HG03280 (cell line): Measurements from ENCODE around the gene METTL25.
"Not testable (repeated sequence)": the region's sequence is repeated elsewhere in the genome, so short reads cannot be mapped to it uniquely, and the experiment has no call there.

ENCODE experiments used
- ATAC-seq: cut with Tn5 transposase; IDR thresholded peaks from one replicate; pipeline ENCODE4 v1.9.1; 2021; ENCODE audit warnings: mild to moderate bottlenecking, moderate library complexity; ENCODE audit not compliant: unreplicated experiment

Gene METTL25, protein sequence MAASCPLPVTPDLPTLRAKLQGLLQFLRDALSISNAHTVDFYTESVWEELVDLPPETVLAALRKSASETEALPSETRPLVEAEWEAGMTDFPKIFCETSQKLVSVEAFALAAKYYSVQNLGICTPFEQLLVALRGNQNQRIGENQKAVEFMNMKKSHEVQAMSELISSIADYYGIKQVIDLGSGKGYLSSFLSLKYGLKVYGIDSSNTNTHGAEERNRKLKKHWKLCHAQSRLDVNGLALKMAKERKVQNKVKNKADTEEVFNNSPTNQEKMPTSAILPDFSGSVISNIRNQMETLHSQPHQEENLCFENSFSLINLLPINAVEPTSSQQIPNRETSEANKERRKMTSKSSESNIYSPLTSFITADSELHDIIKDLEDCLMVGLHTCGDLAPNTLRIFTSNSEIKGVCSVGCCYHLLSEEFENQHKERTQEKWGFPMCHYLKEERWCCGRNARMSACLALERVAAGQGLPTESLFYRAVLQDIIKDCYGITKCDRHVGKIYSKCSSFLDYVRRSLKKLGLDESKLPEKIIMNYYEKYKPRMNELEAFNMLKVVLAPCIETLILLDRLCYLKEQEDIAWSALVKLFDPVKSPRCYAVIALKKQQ

DNA sequence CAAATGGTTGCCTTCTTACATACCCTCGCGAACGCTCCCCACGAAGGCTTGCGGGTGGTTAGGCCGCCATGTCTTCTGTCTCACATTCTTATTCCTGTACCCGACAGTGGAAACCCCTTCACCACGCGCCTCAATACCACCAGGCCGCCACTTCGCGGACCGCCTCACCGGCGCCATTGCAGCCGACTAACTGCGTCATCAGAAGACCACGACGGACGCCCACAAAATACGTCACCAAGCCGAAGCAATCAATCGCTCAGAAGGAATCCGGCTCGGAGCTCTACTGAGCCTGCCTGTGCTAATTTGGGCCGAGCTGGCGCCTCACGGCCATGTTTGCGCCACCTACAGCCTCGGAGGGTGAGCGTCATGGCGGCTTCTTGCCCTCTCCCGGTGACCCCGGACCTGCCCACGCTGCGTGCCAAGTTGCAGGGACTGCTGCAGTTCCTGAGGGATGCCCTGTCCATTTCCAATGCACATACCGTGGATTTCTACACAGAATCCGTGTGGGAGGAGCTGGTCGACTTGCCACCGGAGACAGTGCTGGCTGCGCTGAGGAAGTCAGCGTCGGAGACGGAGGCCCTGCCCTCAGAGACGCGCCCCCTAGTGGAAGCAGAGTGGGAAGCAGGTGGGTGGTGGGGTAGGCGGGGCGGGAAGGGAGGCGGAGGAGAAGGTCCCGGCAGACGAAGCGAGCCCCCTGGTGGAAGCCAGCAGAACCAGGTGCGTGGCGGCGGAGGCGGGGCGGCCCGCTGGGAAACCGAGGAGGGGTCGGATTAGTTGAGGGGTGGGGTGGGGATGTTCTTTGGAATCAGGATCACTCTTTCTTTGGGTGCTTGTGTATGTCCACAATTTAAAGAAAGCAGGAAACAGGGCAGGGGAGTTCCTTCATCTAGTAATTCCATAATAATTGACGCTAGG is at the start of gene METTL25, which contains the start of gene CCDC59:
Gene METTL25 (plus strand): TSS at position 330 of the 915 bp plus-strand sequence. CDS start 37 bp downstream, at position 367.
Gene CCDC59 (minus strand): TSS at position 188 of the 915 bp plus-strand sequence. CDS start 11 bp downstream, at position 177.
- peak; percentile 91 for ATAC-seq

DNA sequence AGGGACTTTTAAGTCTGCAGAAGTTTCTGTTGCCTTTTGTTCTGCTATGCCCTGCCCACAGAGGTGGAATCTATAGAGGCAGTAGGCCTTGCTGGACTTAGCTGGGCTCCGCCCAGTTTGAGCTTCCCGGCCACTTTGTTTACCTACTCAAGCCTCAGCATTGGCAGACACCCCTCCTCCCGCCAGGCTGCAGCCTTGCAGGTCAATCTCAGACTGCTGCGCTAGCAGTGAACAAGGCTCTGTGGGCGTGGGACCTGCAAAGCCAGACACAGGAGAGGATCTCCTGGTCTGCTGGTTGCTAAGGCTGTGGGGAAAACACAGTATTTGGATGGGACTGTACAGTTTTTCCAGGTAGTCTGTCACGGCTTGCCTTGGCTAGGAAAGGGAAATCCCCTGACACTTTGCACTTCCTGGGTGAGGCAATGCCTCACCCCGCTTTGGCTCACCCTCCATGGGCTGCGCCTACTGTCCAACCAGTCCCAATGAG is 43.9 kb upstream of the METTL25 start:
- ATAC-seq, result no peak

DNA sequence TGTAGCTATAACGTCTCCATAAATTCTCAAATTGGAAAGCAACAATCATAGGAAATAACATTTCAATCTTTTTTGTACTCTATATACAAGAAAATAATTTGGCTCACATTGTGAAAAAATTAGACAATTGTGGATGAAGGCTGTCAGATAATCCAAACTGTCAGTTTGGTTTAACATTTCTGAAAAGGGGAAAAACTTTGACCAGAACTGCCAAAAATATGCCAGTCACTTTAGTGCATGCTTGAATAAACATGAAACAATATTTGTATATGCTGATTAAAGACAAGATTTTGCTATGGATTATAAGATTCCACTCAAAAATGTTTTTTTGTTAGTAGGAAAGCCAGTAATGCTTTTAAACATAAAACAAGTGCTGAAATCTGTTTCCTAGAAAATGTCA is 39.1 kb upstream of the METTL25 start:
- no peak for ATAC-seq

DNA sequence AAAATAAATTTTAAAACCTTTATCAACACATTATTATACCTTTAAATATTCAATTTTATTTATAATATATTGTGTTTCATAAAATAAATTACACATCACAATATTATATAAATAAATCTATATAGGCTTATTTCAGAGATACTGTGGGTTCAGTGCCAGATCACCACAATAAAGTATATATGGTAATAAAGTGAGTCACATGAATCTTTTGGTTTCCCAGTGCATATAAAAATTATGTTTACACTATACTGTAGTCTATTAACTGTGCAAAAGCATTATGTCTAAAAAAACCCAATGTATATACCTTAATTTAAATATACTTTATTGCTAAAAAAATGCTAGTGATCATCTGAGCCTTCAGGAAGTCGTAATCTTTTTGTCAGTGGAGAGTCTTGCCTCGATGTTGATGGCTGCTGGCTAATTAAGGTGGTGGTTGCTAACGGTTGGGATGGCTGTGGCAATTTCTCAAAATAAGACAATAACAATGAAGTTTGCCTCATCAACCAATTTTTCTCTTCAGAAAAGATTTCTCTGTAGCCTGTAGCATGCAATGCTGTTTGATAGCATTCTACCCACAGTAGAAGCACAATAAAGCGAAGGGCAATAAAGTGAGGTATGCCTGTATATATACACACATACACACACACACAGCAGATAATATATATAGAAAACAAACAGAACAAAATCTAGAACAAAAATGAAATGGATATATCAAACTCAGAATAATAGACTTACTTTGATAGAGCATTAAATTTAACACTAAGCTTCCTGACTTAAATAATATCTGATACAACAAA is 32.6 kb upstream of the METTL25 start:
- no peak for ATAC-seq

DNA sequence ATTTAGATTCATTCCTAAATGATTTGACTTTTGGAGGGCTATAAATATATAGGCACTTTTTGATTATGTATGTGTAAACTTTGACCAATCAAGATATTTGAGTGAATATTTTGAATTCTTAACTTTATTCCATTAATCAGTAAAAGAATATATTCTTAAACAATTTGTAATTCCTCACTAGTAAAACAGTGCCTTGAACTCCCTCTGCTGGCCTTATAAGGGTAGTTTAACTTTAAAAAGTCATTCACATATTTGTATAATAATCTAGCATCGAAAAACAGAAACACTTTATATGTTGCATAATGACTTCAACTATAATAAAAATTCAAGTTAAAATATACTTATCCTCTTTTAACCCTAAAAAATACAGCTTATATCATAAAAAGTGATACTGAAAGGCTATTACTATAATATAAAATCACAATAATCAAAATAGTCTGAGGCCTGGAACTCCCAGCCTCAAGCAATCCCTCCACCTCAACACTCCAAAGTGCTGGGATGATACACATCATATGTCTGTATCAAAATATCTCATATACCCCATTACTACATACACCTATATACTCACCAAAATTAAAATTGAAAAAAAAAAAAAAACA is 31.3 kb upstream of the METTL25 start:
- no peak for ATAC-seq

DNA sequence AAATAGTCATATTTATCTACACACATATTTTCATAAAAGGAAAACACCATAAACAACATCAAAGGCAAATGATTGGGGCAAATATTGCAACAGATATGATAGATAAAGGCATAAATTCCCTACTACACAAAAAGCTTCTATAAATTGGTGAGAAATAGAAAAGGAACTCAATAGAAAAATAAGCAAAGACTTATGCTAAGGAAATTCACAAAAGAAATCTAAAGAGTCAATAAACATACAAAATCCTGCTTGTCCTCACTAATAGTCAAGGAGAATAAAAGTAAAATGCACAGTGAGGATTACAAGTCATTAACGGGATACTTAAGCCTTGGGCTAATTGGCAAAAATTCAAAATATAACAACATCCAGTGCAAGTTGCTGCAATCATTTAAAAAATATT is 30.5 kb upstream of the METTL25 start:
- no peak for ATAC-seq

DNA sequence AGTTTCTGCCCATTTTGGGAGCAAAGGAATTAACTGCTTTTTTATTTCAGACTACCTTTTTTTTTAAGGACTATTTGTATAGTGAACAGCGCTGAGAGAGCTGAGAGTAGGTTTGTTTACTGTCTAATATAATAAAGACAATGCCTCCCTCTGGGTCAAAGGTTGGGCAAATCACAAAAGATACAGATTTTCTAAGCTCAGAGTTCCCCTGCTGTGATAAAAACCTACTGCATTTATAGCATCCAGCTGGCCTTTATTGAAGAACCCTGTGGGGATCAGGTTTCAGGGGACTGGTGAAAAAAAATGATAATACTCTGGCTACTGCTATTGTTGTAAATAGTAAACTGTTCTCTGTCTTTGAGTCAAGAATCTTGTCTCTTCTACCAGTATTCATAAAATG is 28.8 kb upstream of the METTL25 start:
- ATAC-seq, result no peak

DNA sequence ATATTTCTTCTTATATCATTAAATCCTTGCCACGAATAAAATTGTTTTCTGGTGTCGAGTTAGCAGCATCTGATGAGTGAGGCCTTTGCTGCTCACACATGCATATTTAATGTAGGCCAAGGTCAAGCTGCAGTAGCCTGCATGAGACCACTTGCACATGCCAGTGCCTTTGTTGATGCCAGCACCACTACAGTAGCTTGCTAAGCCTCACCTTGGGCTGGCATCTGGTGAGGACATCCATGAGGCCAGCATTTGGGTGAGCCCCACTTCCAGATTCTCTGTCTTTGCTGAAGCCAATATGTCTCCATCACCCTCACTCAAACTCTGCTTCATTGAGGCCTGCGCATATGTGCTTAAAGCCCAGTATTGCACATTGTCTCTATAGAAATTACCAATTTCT is 8.2 kb upstream of the METTL25 start:
- no peak for ATAC-seq

DNA sequence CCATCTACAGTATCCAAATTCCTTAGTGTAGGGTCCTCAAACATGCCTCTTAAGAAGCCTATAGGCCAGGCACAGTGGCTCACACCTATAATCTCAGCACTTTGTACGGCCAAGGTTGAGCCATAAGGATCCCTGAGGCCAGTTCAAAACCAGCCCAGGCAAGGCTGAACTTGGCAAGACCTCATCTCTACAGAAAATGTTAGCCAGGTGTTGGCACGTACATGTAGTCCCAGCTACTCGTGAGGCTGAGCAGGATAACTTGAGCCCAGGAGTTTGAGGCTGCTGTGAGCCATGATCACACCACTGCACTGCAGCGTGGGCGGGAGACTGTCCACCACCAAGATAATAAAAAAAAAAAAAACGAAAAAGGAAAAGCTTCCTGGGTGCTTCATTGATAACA is 6.9 kb upstream of the METTL25 start:
- ATAC-seq, result no peak

DNA sequence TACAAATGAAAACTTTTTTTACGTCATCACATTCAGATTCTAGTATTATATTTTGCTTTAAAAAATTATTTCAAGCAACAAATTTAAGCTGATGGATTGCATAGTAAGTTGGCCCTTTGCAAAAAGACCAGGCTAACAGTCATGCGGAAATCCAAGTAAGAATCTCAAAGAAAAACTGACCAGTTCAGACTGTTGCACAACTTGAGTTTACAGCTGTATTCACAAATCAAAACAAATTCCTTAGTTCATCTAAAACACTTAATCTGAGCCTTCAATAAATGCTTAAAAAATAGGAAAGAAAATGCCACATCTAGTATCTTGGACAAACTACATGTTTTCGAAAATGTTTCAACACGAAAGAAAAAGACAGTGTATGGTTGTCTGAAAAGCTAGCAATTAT is 989 bp upstream of the METTL25 start:
- ATAC-seq, result no peak

DNA sequence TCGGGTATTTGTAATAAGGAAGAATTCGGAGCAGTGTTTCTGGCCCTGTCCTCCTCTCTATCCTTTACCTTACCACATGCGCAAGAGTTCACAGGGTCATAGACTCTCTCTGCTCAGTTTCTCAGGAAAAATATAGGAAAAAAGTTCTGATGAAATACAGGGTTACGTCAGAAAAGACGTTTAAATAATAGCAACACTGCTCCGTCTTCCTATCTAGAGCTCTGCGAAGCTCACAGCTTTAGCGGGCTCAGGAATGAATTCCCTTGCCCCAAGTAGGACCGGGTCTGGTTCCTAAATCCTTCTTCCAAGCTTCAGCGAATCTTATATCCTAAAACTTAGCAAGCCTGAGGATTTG is 507 bp upstream of the METTL25 start:
- ATAC-seq, result no peak

DNA sequence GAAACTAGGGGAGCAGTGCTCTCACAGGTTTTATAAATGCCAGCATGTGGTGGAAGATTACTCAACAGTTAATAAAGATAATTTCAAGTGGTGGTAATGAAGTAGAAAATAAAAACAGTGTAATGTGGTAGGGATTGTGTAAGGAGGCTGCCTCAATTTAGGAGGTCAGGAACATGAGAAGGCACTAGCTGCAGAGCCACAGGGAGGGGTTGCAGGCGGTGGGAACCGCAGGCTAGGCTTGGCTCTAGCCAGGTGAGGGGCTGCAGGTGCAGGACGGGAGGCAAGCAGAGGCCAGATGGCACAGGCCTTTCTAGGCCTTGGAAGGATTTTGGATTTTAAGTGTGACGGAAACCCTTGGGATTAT is 768 bp downstream of the METTL25 start:
- peak; percentile 8 for ATAC-seq

DNA sequence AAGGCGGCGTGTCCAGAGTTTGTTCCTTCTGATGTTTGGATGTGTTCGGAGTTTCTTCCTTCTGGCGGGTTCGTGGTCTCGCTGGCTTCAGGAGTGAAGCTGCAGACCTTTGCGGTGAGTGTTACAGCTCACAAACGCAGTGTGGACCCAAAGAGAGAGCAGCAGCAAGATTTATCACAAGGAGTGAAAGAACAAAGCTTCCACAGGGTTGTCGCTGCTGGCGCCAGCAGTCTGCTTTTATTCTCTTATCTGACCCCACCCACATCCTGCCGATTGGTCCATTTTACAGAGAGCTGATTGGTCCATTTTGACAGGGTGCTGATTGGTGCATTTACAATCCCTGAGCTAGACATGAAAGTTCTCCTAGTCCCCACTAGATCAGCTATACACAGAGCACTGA is 2.5 kb downstream of the METTL25 start:
- ATAC-seq, result not testable (repeated sequence)

DNA sequence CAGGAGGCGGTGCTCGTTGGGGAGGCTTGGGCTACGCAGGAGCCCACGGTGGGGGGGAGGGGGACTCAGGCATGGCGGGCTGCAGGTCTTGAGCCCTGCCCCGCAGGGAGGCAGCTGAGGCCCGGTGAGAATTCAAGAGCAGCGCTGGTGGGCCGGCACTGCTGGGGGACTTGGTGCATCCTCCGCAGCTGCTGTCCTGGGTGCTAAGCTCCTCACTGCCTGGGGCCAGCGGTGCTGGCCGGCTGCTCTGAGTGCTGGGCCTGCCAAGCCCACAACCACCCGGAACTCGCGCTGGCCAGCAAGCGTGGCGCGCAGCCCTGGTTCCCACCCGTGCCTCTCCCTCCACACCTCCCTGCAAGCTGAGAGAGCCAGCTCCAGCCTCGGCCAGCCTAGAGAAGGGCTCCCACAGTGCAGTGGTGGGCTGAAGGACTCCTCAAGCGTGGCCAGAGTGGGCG is 3.2 kb downstream of the METTL25 start:
- ATAC-seq, result no peak

DNA sequence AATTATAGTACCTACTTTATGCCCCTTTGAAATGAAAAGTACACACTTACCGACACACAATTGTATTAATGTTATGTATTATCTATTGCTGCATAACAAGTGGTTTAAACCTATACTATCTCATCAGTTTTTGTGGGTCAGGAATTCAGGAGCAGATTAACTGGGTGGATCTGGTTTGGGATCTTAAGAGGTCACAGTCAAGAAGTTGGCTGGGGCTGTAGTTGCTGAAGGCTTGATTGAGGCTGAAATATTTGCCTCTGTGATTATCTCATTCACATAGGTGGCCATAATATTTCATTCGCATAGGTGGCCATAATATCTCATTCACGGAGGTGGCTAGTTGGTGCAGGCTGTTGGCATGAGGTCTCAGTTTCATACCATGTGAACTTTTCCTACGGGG is 5.7 kb downstream of the METTL25 start:
- no peak for ATAC-seq

DNA sequence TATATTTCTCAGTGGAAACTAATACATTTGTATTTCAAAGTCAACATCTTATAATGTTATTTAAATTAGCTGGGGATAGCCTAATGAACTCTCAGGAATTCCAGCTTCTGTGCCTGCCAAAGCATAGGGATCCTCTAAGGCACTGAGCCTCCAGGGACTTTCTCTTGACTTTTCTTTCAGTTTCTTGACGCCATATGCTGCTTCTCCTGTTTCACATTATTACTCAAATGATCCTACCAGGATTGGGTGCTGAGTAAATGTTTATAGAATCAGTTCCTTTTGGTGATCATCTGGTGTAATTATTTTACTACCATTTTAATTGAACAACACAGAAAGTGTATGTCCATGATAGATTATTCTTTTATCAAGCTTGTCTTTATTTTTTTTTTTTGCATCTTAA is 7.9 kb downstream of the METTL25 start:
- no peak for ATAC-seq

DNA sequence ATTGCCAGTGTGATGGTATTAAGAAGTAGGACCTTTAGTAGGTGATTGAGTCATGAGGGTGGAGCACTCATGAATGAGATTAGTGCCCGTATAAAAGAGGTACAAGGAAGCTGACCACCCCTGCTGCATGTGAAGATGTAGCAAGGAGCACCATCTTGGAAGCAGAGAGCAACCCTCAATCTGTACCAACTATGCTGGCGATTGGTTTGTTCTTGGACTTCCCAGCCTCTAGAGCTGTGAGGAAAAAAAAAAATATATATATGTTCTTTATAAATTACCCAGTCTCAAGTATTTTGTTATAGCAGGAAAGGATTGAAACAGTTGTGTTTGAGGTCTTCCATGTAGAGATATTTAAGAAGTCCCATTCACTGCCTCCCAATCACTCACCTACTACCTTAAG is 16.9 kb downstream of the METTL25 start:
- ATAC-seq, result no peak

DNA sequence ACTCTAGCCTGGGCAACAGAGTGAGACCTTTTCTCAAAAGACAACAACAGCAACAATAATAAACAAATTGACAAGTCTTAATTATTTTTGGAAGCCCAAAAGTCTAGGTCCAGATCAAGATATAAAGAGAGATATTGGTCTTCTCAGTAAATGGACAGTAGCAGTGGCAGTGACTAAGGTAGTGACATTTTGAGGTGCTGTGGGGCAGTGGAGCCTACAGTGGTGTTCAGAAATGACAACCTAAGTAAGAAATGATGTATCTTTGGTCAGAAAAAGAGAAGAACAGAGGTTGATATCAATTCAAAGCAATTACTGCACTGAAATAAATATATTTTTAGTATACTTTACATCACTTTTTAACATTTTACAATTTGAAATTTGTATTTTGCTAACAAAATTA is 20.7 kb downstream of the METTL25 start:
- no peak for ATAC-seq

DNA sequence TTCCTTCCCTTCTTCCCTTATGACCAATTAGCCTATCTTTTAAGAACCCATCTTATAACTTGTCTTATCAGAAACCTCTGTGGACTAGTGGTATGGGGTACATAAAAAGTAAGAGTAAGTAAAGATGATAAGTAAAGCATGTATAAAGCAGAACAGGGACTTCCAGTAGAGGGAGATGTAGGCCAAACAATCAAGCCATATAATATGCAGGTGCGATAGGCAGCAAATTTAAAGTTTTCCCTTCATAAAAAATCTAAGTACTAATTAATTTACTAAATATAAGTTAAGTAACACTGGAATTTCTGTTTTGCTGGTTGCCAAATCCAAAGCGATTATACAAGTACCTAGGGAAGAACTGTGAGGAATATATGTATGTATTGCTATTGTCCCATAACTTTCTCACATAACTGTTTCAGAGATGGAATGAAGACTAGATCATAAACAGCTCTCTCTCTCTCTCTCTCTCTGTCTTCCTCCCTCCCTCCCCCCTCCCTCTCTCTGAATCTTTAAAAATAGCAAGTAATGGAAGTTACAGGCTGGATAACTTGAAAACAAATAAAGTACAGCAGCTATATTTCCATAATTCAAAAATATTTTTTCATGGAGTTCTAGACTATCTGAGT is 25.7 kb downstream of the METTL25 start:
- no peak for ATAC-seq

DNA sequence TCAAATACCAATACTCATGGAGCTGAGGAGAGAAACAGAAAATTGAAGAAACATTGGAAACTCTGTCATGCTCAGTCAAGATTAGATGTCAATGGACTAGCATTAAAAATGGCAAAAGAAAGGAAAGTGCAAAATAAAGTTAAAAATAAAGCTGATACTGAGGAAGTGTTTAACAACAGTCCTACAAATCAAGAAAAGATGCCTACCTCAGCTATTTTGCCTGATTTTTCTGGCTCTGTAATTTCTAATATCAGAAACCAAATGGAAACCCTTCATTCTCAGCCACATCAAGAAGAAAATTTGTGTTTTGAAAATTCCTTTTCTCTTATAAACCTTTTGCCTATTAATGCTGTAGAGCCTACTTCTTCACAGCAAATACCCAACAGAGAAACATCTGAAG is 40.5 kb downstream of the METTL25 start:
- no peak for ATAC-seq
